Glutamatergic neuron (in vitro differentiated cells): ENCODE measurements around the gene TMEM59L. TPM values are rescaled to one million over a fixed set of nuclear protein-coding genes. Genes with fewer than 3 reads are reported as not detected.

Experiments
- DNase-seq: peaks from one replicate; pipeline ENCODE4 v3.0.0; 2022
- H3K27ac Mint-ChIP-seq: one replicate; pipeline ENCODE4 v1.8.0; 2020; ENCODE audit warnings: mild to moderate bottlenecking, mixed read lengths, inconsistent platforms; ENCODE audit not compliant: unreplicated experiment
- H3K27me3 Mint-ChIP-seq: one replicate; pipeline ENCODE4 v1.8.0; 2020; ENCODE audit warnings: mild to moderate bottlenecking, moderate library complexity, mixed read lengths, inconsistent platforms; ENCODE audit not compliant: unreplicated experiment
- H3K36me3 Mint-ChIP-seq: one replicate; pipeline ENCODE4 v1.8.0; 2020; ENCODE audit warnings: mild to moderate bottlenecking, mixed read lengths, inconsistent platforms; ENCODE audit not compliant: unreplicated experiment
- H3K4me1 Mint-ChIP-seq: one replicate; pipeline ENCODE4 v1.8.0; 2020; ENCODE audit warnings: mild to moderate bottlenecking, low read depth, mixed read lengths, inconsistent platforms; ENCODE audit not compliant: unreplicated experiment
- H3K4me3 Mint-ChIP-seq: one replicate; pipeline ENCODE4 v1.8.0; 2020; ENCODE audit warnings: mild to moderate bottlenecking, mixed read lengths, inconsistent platforms; ENCODE audit not compliant: unreplicated experiment
- H3K9me3 Mint-ChIP-seq: one replicate; pipeline ENCODE4 v1.8.0; 2020; ENCODE audit warnings: mild to moderate bottlenecking, moderate library complexity, mixed read lengths, inconsistent platforms; ENCODE audit not compliant: unreplicated experiment
- total RNA-seq: library from RNA; stranded (reverse); fragmentation: NEBNext Ultra II Directional; extraction: Animal tissue kit (Norgen Biotek cat#: 25700); gene quantifications from one replicate; pipeline ENCODE4 v1.2.1, GENCODE V29; 2021; ENCODE audit not compliant: unreplicated experiment
- TF ChIP-seq, protein P1 (sequence below): fragments of 200-600 bp; sonication (generic); IDR thresholded peaks from one replicate; pipeline ENCODE4 v1.5.0; 2021; ENCODE audit not compliant: partially characterized antibody, unreplicated experiment

TMEM59L gene
- total RNA-seq, 1 donor from 2014 or later: 92.3 TPM

DNA sequence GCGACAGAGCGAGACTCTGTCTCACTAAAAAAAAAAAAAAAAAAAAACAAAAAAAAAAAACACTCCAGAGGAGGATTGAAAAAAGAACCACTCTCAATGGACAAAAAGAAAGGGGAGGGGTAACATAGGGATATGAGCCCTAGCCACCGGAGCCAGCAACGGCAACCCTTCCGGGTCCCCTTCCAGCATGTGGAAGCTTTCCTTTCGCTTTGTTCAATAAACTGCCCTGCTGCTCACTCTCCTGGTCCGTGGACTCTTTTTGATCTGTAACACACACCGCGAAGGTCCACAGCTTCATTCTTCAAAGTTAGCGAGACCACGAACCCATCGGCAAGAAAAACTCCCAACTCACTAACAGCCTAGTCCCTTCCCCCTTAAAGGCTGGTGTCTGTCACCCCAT is 25.1 kb upstream of the TMEM59L start:
- H3K9me3 Mint-ChIP-seq: peaks cover 22% of the 10 kb centered on the region
- TF ChIP-seq, protein P1, sequence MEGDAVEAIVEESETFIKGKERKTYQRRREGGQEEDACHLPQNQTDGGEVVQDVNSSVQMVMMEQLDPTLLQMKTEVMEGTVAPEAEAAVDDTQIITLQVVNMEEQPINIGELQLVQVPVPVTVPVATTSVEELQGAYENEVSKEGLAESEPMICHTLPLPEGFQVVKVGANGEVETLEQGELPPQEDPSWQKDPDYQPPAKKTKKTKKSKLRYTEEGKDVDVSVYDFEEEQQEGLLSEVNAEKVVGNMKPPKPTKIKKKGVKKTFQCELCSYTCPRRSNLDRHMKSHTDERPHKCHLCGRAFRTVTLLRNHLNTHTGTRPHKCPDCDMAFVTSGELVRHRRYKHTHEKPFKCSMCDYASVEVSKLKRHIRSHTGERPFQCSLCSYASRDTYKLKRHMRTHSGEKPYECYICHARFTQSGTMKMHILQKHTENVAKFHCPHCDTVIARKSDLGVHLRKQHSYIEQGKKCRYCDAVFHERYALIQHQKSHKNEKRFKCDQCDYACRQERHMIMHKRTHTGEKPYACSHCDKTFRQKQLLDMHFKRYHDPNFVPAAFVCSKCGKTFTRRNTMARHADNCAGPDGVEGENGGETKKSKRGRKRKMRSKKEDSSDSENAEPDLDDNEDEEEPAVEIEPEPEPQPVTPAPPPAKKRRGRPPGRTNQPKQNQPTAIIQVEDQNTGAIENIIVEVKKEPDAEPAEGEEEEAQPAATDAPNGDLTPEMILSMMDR: no peak
- H3K36me3 Mint-ChIP-seq: no peaks in the 10 kb centered on the region
- H3K27ac Mint-ChIP-seq: no peak overlapping the region
- peaks cover 7% of the 10 kb centered on the region for H3K4me1 Mint-ChIP-seq
- no peak for DNase-seq
- H3K4me3 Mint-ChIP-seq: peak overlapping the region; percentile 46
- peaks cover 6% of the 10 kb centered on the region for H3K27me3 Mint-ChIP-seq

DNA sequence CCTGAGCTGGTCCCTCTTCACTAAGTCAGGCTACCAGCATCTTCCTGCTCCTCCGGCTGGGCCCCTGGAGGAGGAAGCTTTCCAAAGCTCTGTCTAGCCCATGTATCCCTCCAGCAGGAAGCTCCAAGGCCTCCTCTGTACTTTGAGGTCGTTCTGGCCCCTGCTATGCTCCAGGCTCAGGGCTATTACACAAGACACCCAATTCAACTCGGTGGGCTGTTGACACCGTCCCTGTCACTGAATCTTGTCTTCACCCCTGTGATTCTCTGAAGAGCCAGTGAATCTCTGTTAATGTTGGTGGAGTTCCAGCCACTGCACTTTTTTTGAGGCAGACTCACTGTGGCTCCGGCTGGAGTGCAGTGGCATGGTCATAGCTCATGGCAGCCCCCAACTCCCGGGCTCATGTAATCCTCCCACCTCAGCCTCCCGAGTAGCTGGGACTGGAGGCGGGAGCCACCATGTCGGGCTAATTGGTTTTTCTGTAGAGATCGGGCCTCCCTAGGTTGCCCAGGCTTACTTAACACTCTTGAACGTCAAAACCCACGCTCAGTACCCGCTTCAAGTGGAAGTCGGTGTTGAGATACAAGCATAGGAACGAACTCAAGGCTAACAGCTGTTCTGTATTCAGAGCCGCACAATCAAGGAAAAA is 24.6 kb upstream of the TMEM59L start:
- Mint-ChIP-seq H3K27me3 (peaks cover 6% of the 10 kb centered on the region), H3K36me3 (no peaks in the 10 kb centered on the region), H3K9me3 (peaks cover 22% of the 10 kb centered on the region), H3K27ac (peak overlapping the region; percentile 81), H3K4me3 (peak overlapping the region; percentile 87), H3K4me1 (peaks cover 7% of the 10 kb centered on the region)
- TF ChIP-seq, protein P1: no peak
- DNase-seq: no peak

DNA sequence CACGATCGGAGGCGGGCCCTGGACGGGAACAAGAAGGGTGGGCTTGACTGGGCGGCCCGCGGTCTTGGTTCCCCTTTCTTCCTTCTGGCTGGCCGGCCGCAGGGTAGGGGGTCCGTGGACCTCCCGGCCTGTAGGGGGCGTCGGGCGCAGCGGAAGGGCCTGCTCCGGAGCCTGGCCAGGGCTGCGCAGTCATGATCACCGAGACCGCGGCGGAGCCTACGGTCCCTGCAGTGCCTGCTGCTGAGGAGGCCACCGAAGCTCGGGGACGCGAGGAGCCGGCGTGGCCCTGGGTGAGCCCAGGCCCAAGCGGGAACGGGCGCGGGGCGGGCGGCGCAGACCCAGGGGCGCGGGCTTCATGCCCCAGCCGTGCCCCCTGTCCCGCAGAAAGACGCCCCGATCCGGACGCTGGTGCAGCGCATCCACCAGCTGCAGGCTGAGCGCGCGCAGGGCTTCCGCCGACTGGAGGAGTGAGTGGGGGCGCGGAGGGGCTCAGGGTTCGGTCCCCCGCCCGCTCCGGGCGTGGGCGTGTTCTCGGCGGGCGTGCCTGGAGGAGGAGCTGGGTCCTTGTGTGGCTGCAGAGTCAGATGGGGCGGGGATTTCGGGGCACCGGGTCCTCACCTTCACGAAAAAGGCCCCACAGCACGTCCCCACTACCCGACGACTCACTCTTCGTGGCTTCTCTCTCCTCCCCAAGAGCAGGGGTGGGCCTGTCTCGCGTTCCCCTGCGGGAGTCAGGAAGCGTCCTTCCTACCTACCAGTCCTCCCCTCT is 23.9 kb upstream of the TMEM59L start, which contains the start of gene REX1BD:
Gene REX1BD, plus strand, starts transcription at position 188 of the 769 bp plus-strand sequence. Its CDS starts 4 bp downstream, at position 192.
- TF ChIP-seq, protein P1: peak; percentile 93
- peak within 1 kb of the TSS; percentile 93 for H3K27ac Mint-ChIP-seq
- peak; percentile 91 for DNase-seq
- peaks cover 7% of the 10 kb centered on the region for H3K4me1 Mint-ChIP-seq
- H3K27me3 Mint-ChIP-seq: peaks cover 9% of the 10 kb centered on the region
- H3K9me3 Mint-ChIP-seq: peaks cover 25% of the 10 kb centered on the region
- no peaks in the 10 kb centered on the region for H3K36me3 Mint-ChIP-seq
- H3K4me3 Mint-ChIP-seq: peak within 1 kb of the TSS; percentile 96

DNA sequence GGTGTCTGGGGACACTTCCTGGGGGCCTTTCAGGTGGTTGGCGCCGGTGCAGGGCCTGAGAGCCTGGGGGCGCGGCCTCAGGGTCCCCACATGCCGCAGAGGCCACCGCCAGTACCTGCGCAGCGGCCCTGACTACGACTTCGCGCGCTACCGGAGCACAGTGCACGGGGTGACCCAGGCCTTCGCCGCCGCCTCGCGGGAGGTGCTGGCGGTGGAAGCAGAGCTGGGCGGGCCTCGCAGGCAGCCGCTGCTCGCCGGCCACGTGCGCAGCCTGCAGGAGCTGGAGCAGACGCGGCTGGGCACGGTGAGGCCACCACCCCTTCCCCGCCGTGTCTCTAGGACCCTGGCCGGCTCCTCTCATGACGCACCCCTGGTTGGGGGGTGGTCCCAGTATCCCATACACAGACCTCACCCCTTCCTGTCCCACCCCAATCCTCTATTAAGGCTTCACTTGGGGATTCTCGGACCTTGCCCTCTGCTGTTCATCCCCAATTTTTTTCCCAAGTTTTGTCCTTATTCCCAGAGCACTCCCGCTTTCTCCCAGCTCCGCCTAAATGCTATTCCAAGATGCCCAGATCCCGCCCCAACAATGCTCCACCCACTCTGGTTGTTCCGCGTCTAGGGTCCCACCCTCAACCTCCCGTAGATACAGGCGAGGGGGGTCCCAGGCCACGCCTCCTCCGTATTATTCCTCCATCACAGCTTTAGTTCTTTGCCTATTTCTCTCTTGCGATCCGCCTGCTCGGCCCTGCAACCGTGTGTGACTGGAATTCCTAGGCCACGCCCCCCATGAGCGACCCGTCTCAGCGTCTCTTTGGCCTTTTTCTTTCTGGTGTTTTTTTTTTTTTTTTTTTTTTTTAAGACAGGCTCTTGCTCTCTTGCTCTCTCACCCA is 23.0 kb upstream of the TMEM59L start:
- H3K4me1 Mint-ChIP-seq: peaks cover 8% of the 10 kb centered on the region
- H3K27ac Mint-ChIP-seq: peak overlapping the region; percentile 93
- H3K4me3 Mint-ChIP-seq: peak overlapping the region; percentile 96
- DNase-seq: peak; percentile 85
- peaks cover 24% of the 10 kb centered on the region for H3K9me3 Mint-ChIP-seq
- TF ChIP-seq, protein P1: no peak
- H3K27me3 Mint-ChIP-seq: peaks cover 9% of the 10 kb centered on the region
- no peaks in the 10 kb centered on the region for H3K36me3 Mint-ChIP-seq
